Transverse colon (tissue), 4 donors: ENCODE results near the gene RC3H1. TPM values are rescaled to one million over a fixed set of nuclear protein-coding genes. Genes with fewer than 3 reads are reported as not detected.

Source experiments
- DNase-seq: peaks from one replicate; pipeline ENCODE4 v3.0.0-alpha.2; 2019
- H3K27ac ChIP-seq, 4 donors: fragments of 200-600 bp; sonication (generic); 2 replicates each; pipeline ENCODE4 v1.5.1; 2016 to 2018; ENCODE audit warnings: inconsistent platforms in 4 of 4
- H3K27me3 ChIP-seq: fragments of 200-600 bp; sonication (generic); 2 replicates; pipeline ENCODE4 v1.5.1; 2017; ENCODE audit warnings: inconsistent platforms
- H3K36me3 ChIP-seq, 4 donors: fragments of 200-600 bp; sonication (generic); 2 replicates each; pipeline ENCODE4 v1.5.1; 2017 to 2019; ENCODE audit warnings: inconsistent platforms in 4 of 4
- H3K4me1 ChIP-seq, 4 donors: fragments of 200-600 bp; sonication (generic); 2 replicates each; pipeline ENCODE4 v1.5.1; 2017 to 2020; ENCODE audit warnings: inconsistent platforms in 4 of 4
- H3K4me3 ChIP-seq, 4 donors: fragments of 200-600 bp; sonication (generic); 1 replicate in 1 of 4; 2 replicates in 3 of 4; pipeline versions ENCODE4 v1.5.1 to v1.6.1; 2017 to 2019; ENCODE audit warnings: inconsistent platforms in 4 of 4
- H3K9me3 ChIP-seq, 2 donors: fragments of 200-600 bp; sonication (generic); 2 replicates each; pipeline ENCODE4 v1.5.1; 2017 to 2019; ENCODE audit warnings: inconsistent platforms in 2 of 2
- EP300 ChIP-seq: sonication (generic); formaldehyde crosslinking; IDR thresholded peaks from one replicate; pipeline ENCODE4 v1.6.1; 2017; ENCODE audit warnings: antibody characterized with exemption, low read depth
- POLR2A ChIP-seq: fragments of 450-650 bp; IDR thresholded peaks from one replicate; pipeline ENCODE4 v1.6.1; 2016; ENCODE audit warnings: antibody characterized with exemption, mild to moderate bottlenecking, moderate library complexity
- POLR2AphosphoS5 ChIP-seq, 3 donors: sonication (generic); formaldehyde crosslinking; IDR thresholded peaks; one replicate each; pipeline ENCODE4 v1.6.1; 2016; ENCODE audit warnings: antibody characterized with exemption in 3 of 3
- WGBS, 2 donors: methylation state at CpG; one replicate each; pipeline ENCODE4 v1.1.5; 2018; ENCODE audit warnings: low coverage in 1 of 2; 5-methylcytosine and 5-hydroxymethylcytosine counted together
- in situ Hi-C, 4 donors: fragments of 200-750 bp; cut with MboI; loops; one replicate each; pipeline versions ENCODE4 v1.15.0 to v1.15.1; 2017; ENCODE audit warnings: low sequenced_read_pairs in 3 of 4, low pct_ligation_motif_present in 1 of 4, low pct_unique_long_range_greater_than_20kb in 1 of 4
- intact Hi-C: fragments of 100-400 bp; cut with DNase I; formaldehyde crosslinking; loops from one replicate; pipeline ENCODE4 v1.15.1; 2023; ENCODE audit warnings: low total_unique reads
- total RNA-seq, 4 donors: library from RNA; depleted of rRNA; stranded (reverse); fragments of >200 nt; gene quantifications; one replicate each; pipeline ENCODE4 v1.1.0, GENCODE V29; 2016
- TF ChIP-seq, protein P1 (sequence below), 5 experiments: fragments of 200-600 bp in 3 of 5; fragments of 450-650 bp in 2 of 5; sonication (generic) in 3 of 5; IDR thresholded peaks; 1 replicate in 2 of 5; 2 replicates in 3 of 5; pipeline ENCODE4 v1.5.1; 2016 to 2017; ENCODE audit warnings: antibody characterized with exemption in 5 of 5, inconsistent platforms in 3 of 5, mild to moderate bottlenecking in 2 of 5, moderate library complexity in 1 of 5

RC3H1 gene
- total RNA-seq, 4 donors from 2014 or later = 17.9 to 37.9 (median 33.1) TPM

DNA sequence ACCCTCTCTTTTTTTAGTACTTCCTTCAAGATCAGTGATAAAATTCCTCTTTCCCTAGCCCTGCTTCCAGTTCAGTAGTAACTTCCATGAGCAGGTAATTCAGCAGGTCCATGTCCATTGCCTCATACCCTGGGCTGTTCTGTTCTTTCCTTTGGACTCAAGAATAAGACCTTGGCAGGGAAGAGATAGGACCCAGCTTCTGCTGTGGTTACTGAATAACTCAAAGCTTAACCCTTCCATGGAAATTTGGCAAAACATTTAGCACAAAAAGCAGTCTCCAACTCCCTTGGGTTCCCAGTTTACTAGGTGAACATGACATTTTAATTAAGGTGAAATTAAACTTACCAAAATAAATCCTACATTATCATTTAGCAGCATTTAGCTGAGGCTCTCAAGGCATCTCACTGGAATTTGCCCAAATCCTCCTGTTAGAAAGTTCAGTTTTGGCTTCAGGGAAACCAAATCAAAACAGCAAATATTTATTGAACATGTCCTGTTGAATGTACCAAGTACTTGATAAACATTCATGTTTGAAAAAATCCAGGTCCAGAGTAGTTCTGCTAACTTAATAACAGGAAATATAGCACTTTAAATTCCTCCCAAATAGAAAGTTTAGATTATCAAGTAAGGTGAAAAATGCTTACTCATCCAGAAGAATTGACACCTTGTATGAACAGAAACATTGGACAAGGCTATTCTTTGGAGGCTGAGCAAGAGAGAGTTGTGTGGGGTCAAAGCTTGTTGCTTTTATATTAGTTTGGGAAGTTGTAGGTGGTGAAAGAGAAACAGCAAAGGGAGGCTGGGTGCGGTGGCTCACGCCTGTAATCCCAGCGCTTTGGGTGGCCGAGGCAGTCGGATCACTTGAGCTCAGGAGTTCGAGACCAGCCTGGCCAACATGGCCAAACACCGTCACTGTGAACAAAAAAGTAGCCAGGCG is 96.6 kb downstream of the RC3H1 start:
- Histone ChIP-seq H3K36me3 (no peaks in the 10 kb centered on the region), H3K4me3 (no peak overlapping the region), H3K27me3 (no peaks in the 10 kb centered on the region), H3K9me3 (no peaks in the 10 kb centered on the region), H3K27ac (no peak overlapping the region), H3K4me1 (no peaks in the 10 kb centered on the region)
- DNase-seq = no peak
- WGBS, 2 donors = 89 to 98% methylated on average over 8 of the region's 8 CpGs
- intact Hi-C loops = no loop called here
- TF ChIP-seq POLR2A = no peak
- TF ChIP-seq POLR2AphosphoS5 (IDR thresholded peaks at IDR 0.05) = no peak
- no peak for TF ChIP-seq EP300
- TF ChIP-seq, protein P1, sequence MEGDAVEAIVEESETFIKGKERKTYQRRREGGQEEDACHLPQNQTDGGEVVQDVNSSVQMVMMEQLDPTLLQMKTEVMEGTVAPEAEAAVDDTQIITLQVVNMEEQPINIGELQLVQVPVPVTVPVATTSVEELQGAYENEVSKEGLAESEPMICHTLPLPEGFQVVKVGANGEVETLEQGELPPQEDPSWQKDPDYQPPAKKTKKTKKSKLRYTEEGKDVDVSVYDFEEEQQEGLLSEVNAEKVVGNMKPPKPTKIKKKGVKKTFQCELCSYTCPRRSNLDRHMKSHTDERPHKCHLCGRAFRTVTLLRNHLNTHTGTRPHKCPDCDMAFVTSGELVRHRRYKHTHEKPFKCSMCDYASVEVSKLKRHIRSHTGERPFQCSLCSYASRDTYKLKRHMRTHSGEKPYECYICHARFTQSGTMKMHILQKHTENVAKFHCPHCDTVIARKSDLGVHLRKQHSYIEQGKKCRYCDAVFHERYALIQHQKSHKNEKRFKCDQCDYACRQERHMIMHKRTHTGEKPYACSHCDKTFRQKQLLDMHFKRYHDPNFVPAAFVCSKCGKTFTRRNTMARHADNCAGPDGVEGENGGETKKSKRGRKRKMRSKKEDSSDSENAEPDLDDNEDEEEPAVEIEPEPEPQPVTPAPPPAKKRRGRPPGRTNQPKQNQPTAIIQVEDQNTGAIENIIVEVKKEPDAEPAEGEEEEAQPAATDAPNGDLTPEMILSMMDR (IDR thresholded peaks at IDR 0.05) = no peak
- in situ Hi-C loops = no loop called here

DNA sequence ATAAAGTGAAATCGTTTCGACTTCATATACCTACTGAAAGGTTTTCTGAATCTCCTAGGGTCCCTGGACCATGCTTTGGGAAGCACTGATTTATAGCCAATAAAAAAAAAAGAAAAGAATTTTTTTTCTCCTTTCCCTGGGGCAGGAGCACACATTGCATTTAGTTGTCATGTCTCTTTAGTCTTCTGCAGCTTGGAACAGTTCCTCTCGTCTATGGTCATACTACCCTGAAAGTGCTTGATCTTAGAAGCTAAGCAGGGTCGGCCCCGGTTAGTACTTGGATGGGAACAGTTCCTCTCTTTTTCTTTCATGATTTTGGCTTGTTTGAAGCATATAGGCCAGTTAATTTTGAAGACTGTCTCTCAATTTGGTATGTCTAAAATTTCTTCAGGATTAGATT is 101.3 kb downstream of the RC3H1 start:
- no peaks in the 10 kb centered on the region for H3K4me1 ChIP-seq
- H3K9me3 ChIP-seq = no peaks in the 10 kb centered on the region
- H3K27ac ChIP-seq = no peak overlapping the region
- no peak for TF ChIP-seq EP300
- TF ChIP-seq POLR2A = no peak
- TF ChIP-seq, protein P1 (IDR thresholded peaks at IDR 0.05) = no peak
- TF ChIP-seq POLR2AphosphoS5 (IDR thresholded peaks at IDR 0.05) = no peak
- H3K36me3 ChIP-seq = no peaks in the 10 kb centered on the region
- intact Hi-C loops (no loop called here), in situ Hi-C loops (no loop called here)
- no peak for DNase-seq
- no peaks in the 10 kb centered on the region for H3K27me3 ChIP-seq
- no peak overlapping the region for H3K4me3 ChIP-seq
- 84 to 92% methylated on average over 5 of the region's 5 CpGs for WGBS, 2 donors

DNA sequence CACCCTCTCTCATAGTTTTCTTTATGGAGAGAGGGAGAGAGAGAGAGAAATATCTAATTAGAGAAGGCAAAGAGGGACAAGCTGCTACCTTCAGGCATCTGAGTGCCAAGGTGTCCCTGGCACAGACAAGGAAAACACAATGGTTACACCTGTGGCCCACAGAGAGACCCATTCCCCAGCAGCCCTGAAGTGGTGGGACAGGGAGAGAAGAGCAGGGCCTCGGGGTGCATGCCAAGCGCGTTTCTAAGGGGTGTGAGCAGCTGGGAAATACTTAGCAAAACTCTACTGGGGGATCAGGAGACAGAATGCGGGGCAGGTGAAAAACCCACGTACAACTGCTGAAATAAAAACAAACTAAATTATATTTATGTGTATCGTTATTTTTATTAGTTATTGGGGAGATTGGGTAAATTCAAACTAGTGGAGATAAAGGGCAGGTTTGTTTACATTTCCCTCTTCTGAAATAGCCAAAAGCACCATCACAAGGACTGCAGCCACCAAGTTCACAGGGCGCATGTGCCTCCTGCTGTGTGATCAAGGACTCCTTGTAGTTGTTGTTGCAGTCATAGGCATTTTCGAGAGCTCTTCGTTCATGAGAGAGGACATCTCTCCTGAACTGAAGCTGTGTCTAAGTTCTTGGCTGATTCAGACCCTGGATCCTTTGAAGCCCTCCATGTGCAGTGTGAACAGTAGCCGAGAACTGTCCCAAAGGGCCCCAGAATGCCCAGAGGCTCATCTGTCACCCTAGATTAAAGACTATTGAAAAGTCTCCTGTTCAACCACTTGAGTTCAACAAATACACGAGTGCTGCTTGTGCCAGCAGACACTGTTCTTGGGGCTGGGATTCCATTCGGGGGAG is 104.3 kb downstream of the RC3H1 start:
- no peak for DNase-seq

More for the DNA sequence above, 104.3 kb downstream of the RC3H1 start:
- Histone ChIP-seq H3K36me3 (no peaks in the 10 kb centered on the region), H3K4me3 (no peak overlapping the region), H3K27me3 (no peaks in the 10 kb centered on the region), H3K4me1 (no peaks in the 10 kb centered on the region), H3K9me3 (no peaks in the 10 kb centered on the region), H3K27ac (no peak overlapping the region)
- intact Hi-C loops = no loop called here
- in situ Hi-C loops = no loop called here
- TF ChIP-seq POLR2AphosphoS5 (IDR thresholded peaks at IDR 0.05) (no peak), POLR2A (no peak), EP300 (no peak)
- TF ChIP-seq, protein P1 (IDR thresholded peaks at IDR 0.05) = no peak
- WGBS, 2 donors = 90% methylated on average over 4 to 12 of the region's 12 CpGs
